Measurements from ENCODE around the gene RIMBP2.

The RIMBP2 gene

GRCh38 chr12:130497321-130497720, 218.8 kb downstream of the RIMBP2 start:
- DNase-seq, result no peak

- DNase-seq, result no peak
Observed at GRCh38 chr12:130496516-130497120, 219.5 kb downstream of the RIMBP2 start.

GRCh38 chr12:130495156-130495555, 220.9 kb downstream of the RIMBP2 start:
- no peak for DNase-seq

- DNase-seq, result no peak
Observed at GRCh38 chr12:130494736-130495135, 221.4 kb downstream of the RIMBP2 start.

- DNase-seq, result no peak
Observed at GRCh38 chr12:130493951-130494350, 222.1 kb downstream of the RIMBP2 start.

- DNase-seq, result no peak
Observed at GRCh38 chr12:130491421-130492357, 224.4 kb downstream of the RIMBP2 start.

- DNase-seq, result no peak
Observed at GRCh38 chr12:130490674-130491073, 225.4 kb downstream of the RIMBP2 start.

- DNase-seq, result no peak
Observed at GRCh38 chr12:130489293-130489692, 226.8 kb downstream of the RIMBP2 start.

- DNase-seq, result no peak
Observed at GRCh38 chr12:130488358-130488710, 227.8 kb downstream of the RIMBP2 start.

- DNase-seq, result no peak
Observed at GRCh38 chr12:130487636-130488357, 228.3 kb downstream of the RIMBP2 start.

- no peak for DNase-seq
Observed at GRCh38 chr12:130486891-130487416, 229.1 kb downstream of the RIMBP2 start.

GRCh38 chr12:130486146-130486435, 230.0 kb downstream of the RIMBP2 start:
- no peak for DNase-seq

- no peak for DNase-seq
Observed at GRCh38 chr12:130485291-130486145, 230.6 kb downstream of the RIMBP2 start.

- no peak for DNase-seq
Observed at GRCh38 chr12:130484221-130484620, 231.9 kb downstream of the RIMBP2 start.

GRCh38 chr12:130483616-130484180, 232.4 kb downstream of the RIMBP2 start:
- DNase-seq, result no peak

GRCh38 chr12:130482448-130482847, 233.7 kb downstream of the RIMBP2 start:
- DNase-seq, result no peak

GRCh38 chr12:130481392-130481879, 234.7 kb downstream of the RIMBP2 start:
- DNase-seq, result no peak

GRCh38 chr12:130480887-130481286, 235.2 kb downstream of the RIMBP2 start:
- DNase-seq, result no peak

GRCh38 chr12:130480231-130480630, 235.9 kb downstream of the RIMBP2 start:
- DNase-seq, result no peak

GRCh38 chr12:130479401-130480125, 236.5 kb downstream of the RIMBP2 start:
- DNase-seq, result no peak

- no peak for DNase-seq
Observed at GRCh38 chr12:130478786-130479185, 237.3 kb downstream of the RIMBP2 start.
